Keratinocyte (primary cell): ENCODE data around the gene NOP14. TPM values are rescaled to one million over a fixed set of nuclear protein-coding genes. Genes with fewer than 3 reads are reported as not detected.
"Not testable (repeated sequence)": the region's sequence is repeated elsewhere in the genome, so short reads cannot be mapped to it uniquely, and the experiment has no call there.

Experiments used
- DNase-seq: peaks from one replicate; pipeline ENCODE4 v3.0.0-alpha.2; 2011; ENCODE audit warnings: low read depth, missing footprints, low spot score
- FAIRE-seq: peaks from 2 replicates; lab custom pipeline; 2011; peaks lifted over from hg19 to GRCh38; lab: Jason Lieb, UNC
- H2AFZ ChIP-seq: 2 replicates; pipeline ENCODE4 v1.6.0; 2012; ENCODE audit warnings: low read length, control low read depth, inconsistent platforms; ENCODE audit not compliant: control insufficient read depth
- H3K27ac ChIP-seq: 2 replicates; pipeline ENCODE4 v1.5.1; 2011; ENCODE audit warnings: low read length; ENCODE audit not compliant: control insufficient read depth, insufficient read depth
- H3K27me3 ChIP-seq: 3 replicates; pipeline ENCODE4 v1.6.0; 2011; ENCODE audit warnings: low read length; ENCODE audit not compliant: control insufficient read depth, insufficient read depth; ENCODE audit errors: extremely low read depth
- H3K36me3 ChIP-seq, 2 experiments: 2 replicates in 1 of 2; 3 replicates in 1 of 2; pipeline ENCODE4 v1.5.1; 2011; ENCODE audit warnings: low read length in 2 of 2, mild to moderate bottlenecking in 1 of 2; ENCODE audit not compliant: control insufficient read depth in 2 of 2, insufficient read depth in 2 of 2; ENCODE audit errors: extremely low read depth in 1 of 2
- H3K4me1 ChIP-seq: 3 replicates; pipeline ENCODE4 v1.5.1; 2011; ENCODE audit warnings: low read length; ENCODE audit not compliant: control insufficient read depth, insufficient read depth; ENCODE audit errors: extremely low read depth
- H3K4me2 ChIP-seq: 3 replicates; pipeline ENCODE4 v1.6.0; 2011; ENCODE audit warnings: low read depth, low read length; ENCODE audit not compliant: control insufficient read depth, insufficient read depth; ENCODE audit errors: extremely low read depth
- H3K4me3 ChIP-seq, 3 experiments: fragments of 200-600 bp in 1 of 3; sonication (generic) in 1 of 3; 2 replicates in 2 of 3; 3 replicates in 1 of 3; pipeline ENCODE4 v1.5.1; 2011 to 2016; ENCODE audit warnings: low read length in 3 of 3, mild to moderate bottlenecking in 3 of 3, control low read depth in 2 of 3, inconsistent platforms in 1 of 3, low read depth in 1 of 3, mixed read lengths in 1 of 3, mixed run types in 1 of 3, moderate library complexity in 1 of 3; ENCODE audit not compliant: control insufficient read depth in 2 of 3, insufficient read depth in 2 of 3; ENCODE audit errors: extremely low read depth in 1 of 3
- H3K79me2 ChIP-seq: 2 replicates; pipeline ENCODE4 v1.6.0; 2012; ENCODE audit warnings: low read length; ENCODE audit not compliant: control insufficient read depth, insufficient read depth
- H3K9ac ChIP-seq: 3 replicates; pipeline ENCODE4 v1.6.0; 2011; ENCODE audit warnings: low read length; ENCODE audit not compliant: control insufficient read depth, insufficient read depth; ENCODE audit errors: extremely low read depth
- H3K9me1 ChIP-seq: 3 replicates; pipeline ENCODE4 v1.6.0; 2011; ENCODE audit warnings: low read length; ENCODE audit not compliant: control insufficient read depth, insufficient read depth; ENCODE audit errors: extremely low read depth
- H3K9me3 ChIP-seq: 2 replicates; pipeline ENCODE4 v1.5.1; 2012; ENCODE audit warnings: low read depth, low read length; ENCODE audit not compliant: control insufficient read depth
- H4K20me1 ChIP-seq: 3 replicates; pipeline ENCODE4 v1.6.0; 2011; ENCODE audit warnings: low read length; ENCODE audit not compliant: control insufficient read depth, insufficient read depth; ENCODE audit errors: extremely low read depth
- CTCF ChIP-seq, 3 experiments: IDR thresholded peaks in 1 of 3; conservative IDR thresholded peaks in 1 of 3; optimal IDR thresholded peaks in 1 of 3; 2 replicates in 2 of 3; 3 replicates in 1 of 3; pipeline versions ENCODE3 to v1.5.1; 2011; ENCODE audit warnings: low read length in 3 of 3, mild to moderate bottlenecking in 3 of 3, moderate library complexity in 2 of 3, control low read depth in 1 of 3, inconsistent platforms in 1 of 3; ENCODE audit not compliant: insufficient read depth in 2 of 3; ENCODE audit errors: extremely low read depth in 1 of 3
- EZH2 ChIP-seq: IDR thresholded peaks from one replicate; pipeline ENCODE4 v1.6.1; 2012; ENCODE audit warnings: inconsistent platforms, mild to moderate bottlenecking, low read length, moderate library complexity
- dilution Hi-C: fragments of 300-500 bp; cut with MboI; formaldehyde crosslinking; loops from one replicate; pipeline ENCODE4 v1.7.0; 2020; ENCODE audit warnings: low sequenced_read_pairs; ENCODE audit not compliant: extremely low pct_ligation_motif_present
- polyA plus RNA-seq, 5 experiments: library from polyadenylated mRNA; depleted of rRNA in 3 of 5; stranded (reverse) in 3 of 5; stranded (forward) in 1 of 5; unstranded in 1 of 5; fragments of >200 nt; gene quantifications; 1 replicate in 1 of 5; 2 replicates in 3 of 5; 3 replicates in 1 of 5; pipeline versions ENCODE4 v1.2.1 to v1.2.3, GENCODE V29; 2011 to 2012; ENCODE audit warnings: missing spikeins in 2 of 5, low read depth in 1 of 5, low replicate concordance in 1 of 5

NOP14 gene
- polyA plus RNA-seq, 1 donor (not counting 4 experiments of a cell fraction or from before 2014, with no cell fraction given): 21.8 TPM

- Histone ChIP-seq H3K9ac (no peak overlapping the region), H2AFZ (no peak overlapping the region), H4K20me1 (peaks cover 23% of the 10 kb centered on the region), H3K27me3 (no peaks in the 10 kb centered on the region), H3K4me2 (no peak overlapping the region), H3K9me1 (no peaks in the 10 kb centered on the region), H3K27ac (no peak overlapping the region), H3K9me3 (no peaks in the 10 kb centered on the region), H3K4me1 (peaks cover 26% of the 10 kb centered on the region), H3K4me3 (no peak overlapping the region), H3K36me3 (peaks cover 25 to 59% of the 10 kb centered on the region in 2 experiments), H3K79me2 (peaks cover 18% of the 10 kb centered on the region)
- TF ChIP-seq EZH2: no peak
- no peak for TF ChIP-seq CTCF (optimal IDR thresholded peaks at IDR 0.05 in 1 of 3, IDR thresholded peaks at IDR 0.05 in 1 of 3, conservative IDR thresholded peaks at IDR 0.05 in 1 of 3; ENCODE audit: extremely low read depth in 1 of 3, insufficient read depth in 2 of 3, low read length in 3 of 3)
- DNase-seq (no peak), FAIRE-seq (no peak)
- dilution Hi-C loops: no loop called here
Observed at GRCh38 chr4:2938906-2939305, 24.3 kb downstream of the NOP14 start.

- H3K27ac ChIP-seq, H3K9ac ChIP-seq, H3K27me3 ChIP-seq, H3K9me1 ChIP-seq, H2AFZ ChIP-seq, DNase-seq, H3K9me3 ChIP-seq, FAIRE-seq, H3K4me2 ChIP-seq, H3K4me3 ChIP-seq, dilution Hi-C loops: not testable (repeated sequence)
- Histone ChIP-seq H3K79me2 (peaks cover 23% of the 10 kb centered on the region), H3K36me3 (peaks cover 25 to 55% of the 10 kb centered on the region in 2 experiments), H4K20me1 (peaks cover 23% of the 10 kb centered on the region), H3K4me1 (peaks cover 27% of the 10 kb centered on the region)
Observed at GRCh38 chr4:2938411-2938810, 24.8 kb downstream of the NOP14 start.

- H3K27ac ChIP-seq: peak overlapping the region; percentile 98
- peaks cover 28% of the 10 kb centered on the region for H3K79me2 ChIP-seq
- no peak overlapping the region for H2AFZ ChIP-seq
- peaks cover 23 to 57% of the 10 kb centered on the region in 2 experiments for H3K36me3 ChIP-seq
- H3K4me3 ChIP-seq: peak overlapping the region in 2 of 3 experiments; percentile 54 to 91
- no peaks in the 10 kb centered on the region for H3K9me1 ChIP-seq
- H3K4me1 ChIP-seq: peaks cover 32% of the 10 kb centered on the region
- TF ChIP-seq CTCF (optimal IDR thresholded peaks at IDR 0.05 in 1 of 3, IDR thresholded peaks at IDR 0.05 in 1 of 3, conservative IDR thresholded peaks at IDR 0.05 in 1 of 3; ENCODE audit: extremely low read depth in 1 of 3, insufficient read depth in 2 of 3, low read length in 3 of 3): no peak
- no peak for TF ChIP-seq EZH2
- H3K4me2 ChIP-seq: peak overlapping the region; percentile 87
- no peaks in the 10 kb centered on the region for H3K9me3 ChIP-seq
- peaks cover 23% of the 10 kb centered on the region for H4K20me1 ChIP-seq
- peak overlapping the region; percentile 100 for H3K9ac ChIP-seq
- dilution Hi-C loops: no loop called here
- H3K27me3 ChIP-seq: no peaks in the 10 kb centered on the region
- DNase-seq: no peak
- no peak for FAIRE-seq
Observed at GRCh38 chr4:2937986-2938385, 25.2 kb downstream of the NOP14 start.
